ACC112 (cell line): ENCODE data around the gene TRIM9.
"Not testable (repeated sequence)": the region's sequence is repeated elsewhere in the genome, so short reads cannot be mapped to it uniquely, and the experiment has no call there.

Experiments
- H2AFZ ChIP-seq: fragments of 200-600 bp; sonication (generic); one replicate; pipeline ENCODE4 v1.6.0; 2017; ENCODE audit warnings: antibody characterized with exemption, low read length; ENCODE audit not compliant: unreplicated experiment
- H3K27ac ChIP-seq: fragments of 200-600 bp; sonication (generic); 2 replicates; pipeline ENCODE4 v1.5.1; 2014; ENCODE audit warnings: low read depth, mild to moderate bottlenecking, antibody characterized with exemption, low read length, moderate library complexity
- H3K27me3 ChIP-seq: fragments of 200-600 bp; sonication (generic); 2 replicates; pipeline ENCODE4 v1.6.1; 2014; ENCODE audit warnings: mild to moderate bottlenecking, antibody characterized with exemption, low read length, moderate library complexity, mixed read lengths; ENCODE audit not compliant: insufficient read depth
- H3K36me3 ChIP-seq: fragments of 200-600 bp; sonication (generic); 2 replicates; pipeline ENCODE4 v1.6.1; 2016; ENCODE audit warnings: mild to moderate bottlenecking, antibody characterized with exemption, low read length, moderate library complexity, mixed read lengths; ENCODE audit not compliant: insufficient read depth
- H3K4me1 ChIP-seq: fragments of 200-600 bp; sonication (generic); one replicate; pipeline ENCODE4 v1.6.1; 2016; ENCODE audit warnings: low read length, mixed read lengths; ENCODE audit not compliant: insufficient read depth, unreplicated experiment, control insufficient read depth
- H3K4me3 ChIP-seq: fragments of 200-600 bp; sonication (generic); 2 replicates; pipeline ENCODE4 v1.5.1; 2014; ENCODE audit warnings: mild to moderate bottlenecking, low read depth, low read length
- H3K79me2 ChIP-seq: fragments of 200-600 bp; sonication (generic); one replicate; pipeline ENCODE4 v1.6.0; 2016; ENCODE audit warnings: low read length; ENCODE audit not compliant: control insufficient read depth, unreplicated experiment, insufficient read depth

Gene TRIM9

GRCh38 chr14:50967790-50968189 is 127.1 kb downstream of the TRIM9 start:
- Histone ChIP-seq H3K4me1 (peaks cover 11% of the 10 kb centered on the region), H3K36me3 (no peaks in the 10 kb centered on the region), H3K4me3 (no peak overlapping the region), H3K79me2 (no peaks in the 10 kb centered on the region), H3K27ac (no peak overlapping the region), H2AFZ (no peak overlapping the region), H3K27me3 (no peaks in the 10 kb centered on the region)

- H3K4me1 ChIP-seq, result peaks cover 14% of the 10 kb centered on the region
- no peaks in the 10 kb centered on the region for H3K36me3 ChIP-seq
- no peak overlapping the region for H3K4me3 ChIP-seq
- H2AFZ ChIP-seq, result no peak overlapping the region
- H3K27ac ChIP-seq, result no peak overlapping the region
- no peaks in the 10 kb centered on the region for H3K79me2 ChIP-seq
- H3K27me3 ChIP-seq, result no peaks in the 10 kb centered on the region
Observed at GRCh38 chr14:50967103-50967502, 127.8 kb downstream of the TRIM9 start.

GRCh38 chr14:50964683-50965390 is 130.1 kb downstream of the TRIM9 start:
- Histone ChIP-seq H2AFZ (peak overlapping the region; percentile 12), H3K27ac (peak overlapping the region; percentile 54), H3K79me2 (no peaks in the 10 kb centered on the region), H3K4me3 (no peak overlapping the region), H3K4me1 (peaks cover 27% of the 10 kb centered on the region), H3K27me3 (no peaks in the 10 kb centered on the region), H3K36me3 (no peaks in the 10 kb centered on the region)

GRCh38 chr14:50963919-50964318 is 131.0 kb downstream of the TRIM9 start:
- no peak overlapping the region for H2AFZ ChIP-seq
- no peaks in the 10 kb centered on the region for H3K79me2 ChIP-seq
- peak overlapping the region; percentile 54; the same call in 1 of the 2 replicates for H3K27ac ChIP-seq
- no peak overlapping the region for H3K4me3 ChIP-seq
- H3K36me3 ChIP-seq, result no peaks in the 10 kb centered on the region
- peaks cover 27% of the 10 kb centered on the region for H3K4me1 ChIP-seq
- H3K27me3 ChIP-seq, result no peaks in the 10 kb centered on the region

GRCh38 chr14:50961605-50962221 is 133.2 kb downstream of the TRIM9 start:
- Histone ChIP-seq H3K27ac (peak overlapping the region; percentile 54), H3K4me3 (peak overlapping the region; percentile 53), H3K4me1 (peaks cover 27% of the 10 kb centered on the region), H2AFZ (no peak overlapping the region), H3K27me3 (no peaks in the 10 kb centered on the region), H3K79me2 (no peaks in the 10 kb centered on the region), H3K36me3 (no peaks in the 10 kb centered on the region)

- no peak overlapping the region for H2AFZ ChIP-seq
Observed at GRCh38 chr14:50957296-50957695, 137.6 kb downstream of the TRIM9 start.

GRCh38 chr14:50956421-50956820 is 138.5 kb downstream of the TRIM9 start:
- H3K27me3 ChIP-seq, H2AFZ ChIP-seq, H3K4me3 ChIP-seq, H3K36me3 ChIP-seq, H3K79me2 ChIP-seq, H3K27ac ChIP-seq: not testable (repeated sequence)
- H3K4me1 ChIP-seq, result peaks cover 17% of the 10 kb centered on the region

More at GRCh38 chr14:50957296-50957695, 137.6 kb downstream of the TRIM9 start:
- H3K27me3 ChIP-seq, result no peaks in the 10 kb centered on the region
- no peak overlapping the region for H3K27ac ChIP-seq
- H3K4me3 ChIP-seq, result no peak overlapping the region
- peaks cover 24% of the 10 kb centered on the region for H3K4me1 ChIP-seq
- H3K36me3 ChIP-seq, result no peaks in the 10 kb centered on the region
- H3K79me2 ChIP-seq, result no peaks in the 10 kb centered on the region

- Histone ChIP-seq H3K4me3 (no peak overlapping the region), H3K27ac (peak overlapping the region; percentile 92), H3K36me3 (no peaks in the 10 kb centered on the region), H3K4me1 (peaks cover 8% of the 10 kb centered on the region), H3K79me2 (no peaks in the 10 kb centered on the region), H2AFZ (peak overlapping the region; percentile 68), H3K27me3 (no peaks in the 10 kb centered on the region)
Observed at GRCh38 chr14:50955373-50956043, 139.4 kb downstream of the TRIM9 start.

- no peaks in the 10 kb centered on the region for H3K36me3 ChIP-seq
- H3K27me3 ChIP-seq, result no peaks in the 10 kb centered on the region
- H3K79me2 ChIP-seq, result no peaks in the 10 kb centered on the region
- H2AFZ ChIP-seq, result peak overlapping the region; percentile 68
- peaks cover 8% of the 10 kb centered on the region for H3K4me1 ChIP-seq
- H3K4me3 ChIP-seq, result no peak overlapping the region
- H3K27ac ChIP-seq, result peak overlapping the region; percentile 92
Observed at GRCh38 chr14:50954811-50955372, 140.0 kb downstream of the TRIM9 start.

- Histone ChIP-seq H3K27ac (no peak overlapping the region), H3K79me2 (no peaks in the 10 kb centered on the region), H3K36me3 (no peaks in the 10 kb centered on the region)
Observed at GRCh38 chr14:50953502-50953901, 141.4 kb downstream of the TRIM9 start.

More at GRCh38 chr14:50953502-50953901, 141.4 kb downstream of the TRIM9 start:
- Histone ChIP-seq H3K4me1 (peaks cover 8% of the 10 kb centered on the region), H3K4me3 (no peak overlapping the region), H3K27me3 (no peaks in the 10 kb centered on the region), H2AFZ (no peak overlapping the region)
